ENCODE data around the gene MYH9.

The MYH9 gene

GRCh38 chr22:36367479-36367878 lies 20.3 kb downstream of the MYH9 start:
- no peak for DNase-seq (ENCODE audit: low spot score)

DNA sequence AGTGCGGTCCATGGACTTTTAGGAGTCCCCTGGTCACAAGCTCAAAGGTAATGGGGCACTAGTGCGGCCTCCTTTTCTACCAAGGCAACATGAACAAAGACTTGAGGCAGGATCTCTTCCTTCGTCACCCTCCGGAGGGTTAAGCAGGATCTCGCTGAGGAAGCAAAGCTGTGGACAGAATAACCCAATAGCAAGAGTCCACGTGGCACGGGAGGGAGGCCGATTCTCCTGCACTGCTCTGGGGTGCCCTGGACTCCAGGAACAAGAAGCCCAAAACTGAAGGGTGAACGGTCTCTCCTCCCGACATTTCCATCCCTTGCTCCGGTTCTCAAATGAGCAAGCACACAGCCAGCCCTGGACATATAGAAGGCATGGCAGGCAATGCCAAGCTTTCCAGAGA lies 20.7 kb downstream of the MYH9 start:
- DNase-seq (ENCODE audit: low spot score) = no peak

DNA sequence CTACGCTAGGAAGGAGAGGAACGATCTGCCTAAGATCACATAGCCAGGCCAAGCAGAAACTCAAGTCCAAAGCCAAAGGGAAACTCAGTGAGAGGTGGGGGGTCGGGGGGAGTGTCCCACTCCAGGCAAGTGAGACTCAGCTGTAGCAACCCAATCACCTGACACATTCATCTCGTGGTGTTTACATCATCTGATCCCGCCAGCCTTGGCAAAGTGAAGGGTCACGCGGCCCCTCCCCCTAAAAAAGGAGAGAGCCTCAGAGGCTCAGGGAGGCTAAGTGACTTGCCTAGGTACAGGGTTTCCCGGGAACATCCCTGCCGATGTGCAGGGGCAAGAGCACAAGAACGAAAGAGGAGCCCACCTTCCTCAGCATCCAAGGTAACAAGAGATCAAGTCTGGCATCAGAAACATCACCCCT lies 21.5 kb downstream of the MYH9 start:
- DNase-seq (ENCODE audit: low spot score) = no peak

- DNase-seq (ENCODE audit: low spot score) = peak; percentile 95
Observed at GRCh38 chr22:36365020-36365411, 22.8 kb downstream of the MYH9 start.

- DNase-seq (ENCODE audit: low spot score) = no peak
Observed at GRCh38 chr22:36364255-36365019, 23.3 kb downstream of the MYH9 start.

DNA sequence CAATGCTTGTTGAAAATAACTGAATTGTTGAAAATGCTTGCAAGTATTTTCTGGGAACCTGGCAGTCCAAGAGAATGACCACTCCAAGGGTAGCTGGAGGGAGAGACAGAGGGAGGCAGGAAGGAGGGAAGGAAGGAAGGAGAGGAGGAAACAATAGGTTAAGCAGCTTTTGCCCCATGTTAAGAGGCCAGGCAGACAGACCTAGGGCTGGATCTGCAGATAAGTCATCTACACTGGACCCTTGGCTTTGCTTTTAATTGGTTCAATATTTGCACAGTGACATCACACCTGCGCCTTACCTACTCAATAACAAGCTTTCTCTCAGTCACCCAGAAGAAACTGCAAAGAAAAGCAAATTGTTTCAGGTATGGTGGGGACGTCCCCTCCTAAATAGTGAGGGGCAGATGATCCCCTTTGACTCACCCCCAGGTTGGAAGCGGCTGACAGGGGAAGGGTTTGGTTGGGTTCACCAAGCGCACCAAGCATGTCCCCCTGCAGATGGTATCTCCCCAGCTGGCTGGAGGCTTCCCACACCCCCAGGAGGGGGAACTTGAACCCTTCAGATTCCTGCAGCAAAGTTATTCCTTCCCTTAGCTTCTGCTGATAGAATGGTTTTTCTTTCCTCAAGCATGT lies 24.3 kb downstream of the MYH9 start:
- no peak for DNase-seq (ENCODE audit: low spot score)

DNA sequence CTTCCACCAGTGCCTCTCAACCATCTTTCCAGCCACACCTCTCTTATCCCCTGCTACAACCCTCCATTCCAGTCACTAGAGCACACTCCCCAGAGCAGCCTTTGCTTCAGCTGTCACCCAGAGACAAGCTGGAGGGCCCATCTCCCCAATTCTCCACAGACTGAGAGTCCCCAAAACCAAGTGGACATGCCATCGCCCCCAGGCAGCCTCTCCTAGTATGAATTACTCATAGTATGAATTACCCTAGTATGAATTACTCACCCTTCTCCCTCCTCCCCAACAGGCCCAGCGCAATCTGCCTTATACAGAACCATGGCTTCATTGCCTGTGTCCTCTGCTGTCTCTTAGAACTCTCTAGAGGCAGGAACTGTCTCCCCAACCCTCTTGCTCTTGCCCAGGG lies 24.8 kb downstream of the MYH9 start:
- peak; percentile 56 for DNase-seq (ENCODE audit: low spot score)

GRCh38 chr22:36362075-36362474 lies 25.7 kb downstream of the MYH9 start:
- DNase-seq (ENCODE audit: low spot score) = no peak

- DNase-seq (ENCODE audit: low spot score) = no peak
Observed at GRCh38 chr22:36360871-36361383, 26.8 kb downstream of the MYH9 start.

GRCh38 chr22:36360011-36360410 lies 27.8 kb downstream of the MYH9 start:
- no peak for DNase-seq (ENCODE audit: low spot score)

GRCh38 chr22:36359470-36359996 lies 28.2 kb downstream of the MYH9 start:
- no peak for DNase-seq (ENCODE audit: low spot score)

GRCh38 chr22:36358533-36359469 lies 29.0 kb downstream of the MYH9 start:
- DNase-seq (ENCODE audit: low spot score) = no peak

DNA sequence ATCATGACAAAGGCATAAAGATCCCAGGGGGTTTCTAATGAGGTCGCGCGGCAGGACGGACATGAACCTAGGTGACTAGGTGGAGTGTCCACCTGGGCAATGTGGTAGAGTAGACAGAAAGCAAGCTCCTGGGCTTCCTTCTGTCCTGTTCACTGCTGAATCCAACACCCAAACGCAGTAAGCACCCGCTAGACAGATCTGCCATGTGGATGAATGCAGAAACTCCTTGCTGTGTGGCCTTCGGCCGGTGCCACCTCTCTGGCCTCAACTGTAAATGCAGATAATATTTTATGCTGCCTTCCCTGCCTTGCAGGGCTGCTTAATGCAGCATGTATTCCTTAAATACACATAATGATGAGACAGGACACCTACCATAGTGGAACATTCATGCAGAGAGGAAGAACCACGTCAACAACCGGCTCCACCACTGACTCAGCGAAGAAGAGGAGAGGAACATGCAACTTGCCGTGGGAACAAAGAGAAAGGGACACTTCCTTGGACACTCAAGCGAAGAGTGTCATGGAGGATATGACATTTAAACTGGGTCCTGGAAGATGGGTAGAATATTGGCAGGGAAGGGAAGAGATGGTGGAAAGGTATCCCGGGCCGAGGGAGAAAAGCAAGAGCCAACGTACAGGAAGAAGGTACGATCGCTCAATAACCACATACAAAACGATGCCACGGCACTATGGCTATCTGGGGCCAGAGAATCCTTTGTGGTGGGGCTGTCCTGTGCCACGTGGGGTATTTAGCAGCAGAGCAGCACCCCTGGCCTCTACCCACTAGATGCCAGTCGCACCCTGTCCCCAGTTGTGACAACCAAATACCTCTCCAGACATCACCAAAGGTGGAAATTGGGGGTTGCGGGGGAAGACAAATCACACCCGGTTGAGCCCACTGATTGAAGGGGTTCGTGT lies 30.8 kb downstream of the MYH9 start:
- peak; percentile 49 for DNase-seq (ENCODE audit: low spot score)

DNA sequence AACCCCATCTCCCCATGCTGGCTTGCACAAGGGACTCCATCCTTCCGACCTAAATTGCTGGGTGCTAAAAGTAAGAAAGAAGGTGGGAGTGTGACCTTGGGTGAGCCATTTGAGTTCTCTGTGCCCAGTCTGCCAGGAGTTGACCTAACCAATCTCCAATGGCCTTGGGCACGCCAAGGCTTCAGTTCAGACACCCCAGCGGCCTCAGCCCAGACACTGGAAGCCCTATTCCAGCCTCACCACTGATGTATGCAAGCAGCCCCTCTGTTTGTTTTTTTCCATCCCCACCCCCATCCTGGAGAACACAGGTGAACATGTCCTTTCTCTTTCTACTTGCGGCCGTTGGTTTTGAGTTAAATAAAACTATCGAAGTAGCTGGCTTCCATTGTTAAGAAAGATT lies 31.9 kb downstream of the MYH9 start:
- no peak for DNase-seq (ENCODE audit: low spot score)

GRCh38 chr22:36355362-36355761 lies 32.4 kb downstream of the MYH9 start:
- DNase-seq (ENCODE audit: low spot score) = no peak

DNA sequence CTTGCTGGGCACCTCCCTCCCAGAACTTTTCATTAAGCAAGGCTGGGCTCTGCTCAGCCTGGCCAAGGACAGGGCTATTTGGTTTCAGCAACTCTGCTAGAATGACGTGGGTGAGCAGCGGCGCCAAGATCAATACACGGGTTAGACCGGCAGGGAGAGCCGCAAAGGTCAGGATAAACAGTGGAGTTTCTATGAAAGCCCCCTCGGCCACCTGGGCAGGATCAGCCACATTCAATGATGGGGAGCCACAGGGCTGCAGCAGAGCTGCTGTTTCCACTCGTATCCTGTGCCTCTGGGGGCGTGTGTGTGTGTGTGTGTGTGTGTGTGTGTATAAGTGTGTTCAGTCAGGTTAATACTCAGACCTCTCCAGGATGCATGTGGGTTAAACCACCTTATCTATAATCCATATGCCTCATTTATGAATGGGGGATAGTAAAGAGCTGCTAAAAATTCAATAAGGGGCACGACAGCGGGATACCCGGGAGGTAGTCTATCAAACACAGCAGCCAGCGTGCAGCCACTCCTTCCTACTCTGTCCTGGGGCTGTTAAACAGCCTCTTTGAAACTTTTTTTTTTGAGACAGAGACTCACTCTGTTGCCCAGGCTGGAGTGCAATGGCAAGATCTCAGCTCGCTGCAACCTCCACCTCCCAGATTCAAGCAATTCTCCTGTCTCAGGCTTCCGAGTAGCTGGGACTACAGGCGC lies 34.8 kb downstream of the MYH9 start:
- DNase-seq (ENCODE audit: low spot score) = no peak

GRCh38 chr22:36351921-36352802 lies 35.6 kb downstream of the MYH9 start:
- DNase-seq (ENCODE audit: low spot score) = no peak

DNA sequence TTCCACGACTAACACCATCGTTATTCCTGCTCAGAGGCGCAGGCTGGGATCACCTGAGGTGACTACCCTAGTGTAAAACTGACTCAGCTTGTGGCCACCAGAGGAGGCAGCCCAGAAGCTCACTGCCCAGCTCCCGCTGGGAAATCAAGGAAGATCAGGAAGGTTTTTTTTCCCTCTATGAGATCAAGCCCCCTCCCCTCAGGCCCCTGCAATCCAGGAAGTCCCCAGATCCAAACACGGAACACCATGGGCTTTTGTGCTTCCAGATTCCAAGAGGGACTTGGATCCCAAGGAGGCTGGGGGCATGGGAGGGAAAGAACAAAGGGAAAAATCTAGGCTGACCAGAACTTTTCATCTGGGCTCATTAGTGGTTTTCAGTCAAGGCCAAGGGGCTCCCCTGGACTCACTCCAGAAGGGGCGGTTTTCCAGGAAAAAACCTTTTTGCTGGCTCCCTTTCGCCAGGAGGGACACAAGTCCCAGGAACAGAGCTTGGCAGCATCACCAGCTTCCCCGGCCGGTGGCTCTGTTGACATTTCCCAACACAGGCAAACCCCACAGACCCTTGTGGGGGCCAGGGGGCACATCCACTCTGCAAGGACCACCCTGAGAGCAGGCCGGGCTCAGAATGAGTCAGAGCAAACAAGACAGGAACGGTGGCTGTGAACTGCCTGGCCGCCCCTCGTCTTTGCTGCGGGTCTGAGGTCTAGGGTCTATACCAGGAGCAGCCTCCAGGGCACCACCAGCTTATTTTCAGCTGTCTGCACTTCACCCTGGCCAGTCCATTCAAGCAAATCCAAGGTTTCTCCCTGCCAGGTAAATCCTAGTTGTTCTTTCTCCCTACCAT lies 36.8 kb downstream of the MYH9 start:
- no peak for DNase-seq (ENCODE audit: low spot score)

GRCh38 chr22:36349726-36350125 lies 38.0 kb downstream of the MYH9 start:
- DNase-seq (ENCODE audit: low spot score) = no peak

Measured in CD4-positive, alpha-beta T cell treated with Interleukin-2 at 100 ng/mL for 4 hours (primary cell).